Activated T-helper 9 cell treated with anti-CD3 and anti-CD28 coated beads, Interleukin-2, amount 50 U/mL, for 16 hours (primary cell): ENCODE measurements around the gene GAL.

Experiments used
- DNase-seq: peaks from one replicate; pipeline ENCODE4 v3.0.0-alpha.2; 2020; ENCODE audit warnings: low read depth

Gene GAL

GRCh38 chr11:68709062-68709461 is 24.7 kb downstream of the GAL start:
- no peak for DNase-seq

GRCh38 chr11:68710409-68710808 is 26.1 kb downstream of the GAL start:
- DNase-seq, result no peak

- DNase-seq, result no peak
Measured at GRCh38 chr11:68711114-68711513, 26.8 kb downstream of the GAL start.

- no peak for DNase-seq
Measured at GRCh38 chr11:68714060-68714856, 29.9 kb downstream of the GAL start.

- no peak for DNase-seq
Measured at GRCh38 chr11:68715456-68716122, 31.2 kb downstream of the GAL start.

DNA sequence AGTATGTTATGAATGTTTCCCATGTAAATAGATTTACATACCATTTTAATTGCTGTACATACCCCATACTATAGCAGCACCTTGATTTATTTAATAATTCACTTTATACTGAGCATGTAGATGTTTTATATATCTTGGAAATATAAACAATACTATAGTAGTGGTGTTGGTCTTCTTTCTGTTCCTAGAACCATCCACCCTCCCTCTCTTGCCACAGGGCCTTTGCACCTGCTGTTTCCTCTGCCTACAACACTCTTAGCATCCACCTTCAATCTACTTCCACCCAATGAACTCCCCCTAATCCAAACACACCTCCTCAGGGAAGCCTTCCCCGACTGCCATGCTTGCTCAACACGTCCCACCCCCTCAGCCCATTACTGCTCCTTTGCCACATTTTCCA is 36.7 kb downstream of the GAL start:
- no peak for DNase-seq

DNA sequence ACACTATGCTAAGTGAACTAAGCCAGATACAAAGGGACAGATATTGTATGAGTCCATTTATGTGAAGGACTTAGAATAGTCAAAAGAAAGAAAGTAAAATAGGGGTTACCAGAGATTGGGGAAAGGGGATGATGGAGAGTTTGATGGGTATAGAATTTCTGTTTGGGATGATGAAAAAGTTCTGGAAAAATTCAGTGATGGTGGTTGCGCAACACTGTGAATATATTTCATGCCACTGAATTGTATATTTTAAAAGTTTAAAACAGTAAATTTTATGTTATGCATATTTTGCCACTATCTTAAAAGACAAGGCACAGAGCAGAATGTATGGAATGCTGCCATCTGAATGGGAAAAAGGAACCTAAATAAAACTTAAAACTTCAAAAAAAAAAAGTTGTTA is 37.8 kb downstream of the GAL start:
- no peak for DNase-seq

DNA sequence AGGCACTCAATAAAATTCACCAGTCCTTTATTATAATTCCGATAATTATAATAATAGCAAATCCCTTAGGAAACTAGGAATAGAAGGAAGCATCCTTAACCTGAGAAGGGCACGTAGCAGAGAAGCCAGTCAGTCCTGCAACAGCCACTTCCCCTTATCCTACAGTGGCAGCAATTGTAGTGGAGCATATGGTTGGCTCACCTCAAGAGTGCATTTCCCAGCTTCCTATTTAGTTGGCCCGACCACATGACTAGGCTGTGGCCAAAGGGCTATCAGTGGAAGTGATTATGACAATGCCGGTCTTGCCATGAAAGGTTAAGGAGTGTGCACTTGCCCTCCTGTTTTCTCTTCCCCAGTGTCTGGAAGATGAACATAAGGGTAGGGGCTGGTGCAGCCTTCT is 39.9 kb downstream of the GAL start:
- DNase-seq, result no peak

DNA sequence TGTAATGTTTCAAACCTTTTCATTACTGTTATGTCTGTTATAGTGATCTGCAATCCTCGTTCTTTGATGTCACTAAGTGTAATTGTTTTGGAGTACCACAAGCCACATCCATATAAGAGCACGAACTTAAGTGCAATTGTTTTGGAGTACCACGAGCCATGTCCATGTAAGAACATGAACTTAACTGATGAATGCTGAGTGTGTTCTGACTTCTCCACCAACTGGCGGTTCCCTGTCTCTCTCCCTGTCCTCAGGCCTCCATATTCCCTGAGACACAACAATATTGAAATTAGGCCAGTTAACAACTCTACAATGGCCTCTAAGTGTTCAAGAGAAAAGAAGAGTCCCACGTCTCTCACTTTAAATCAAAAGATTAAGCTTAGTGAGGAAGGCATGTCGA is 43.4 kb downstream of the GAL start:
- DNase-seq, result no peak

DNA sequence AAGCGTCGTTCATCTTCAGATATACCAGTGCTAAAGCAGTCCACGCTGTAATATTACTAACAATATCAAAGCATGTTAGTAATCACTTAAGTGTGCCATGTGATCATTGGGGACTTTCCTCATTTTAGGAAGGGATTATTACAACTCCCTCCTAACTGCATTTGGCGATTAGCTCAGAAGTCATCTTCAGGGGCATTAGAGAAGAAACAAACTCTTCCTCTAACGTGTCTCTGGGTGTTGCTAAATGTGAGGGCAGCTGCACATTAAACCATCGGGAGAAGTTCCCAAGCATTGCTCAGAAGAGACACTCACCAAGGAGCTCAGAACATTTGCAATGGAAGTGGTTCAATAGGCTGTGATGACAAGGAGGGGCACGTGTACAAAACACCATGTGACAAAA is 49.8 kb downstream of the GAL start:
- no peak for DNase-seq

DNA sequence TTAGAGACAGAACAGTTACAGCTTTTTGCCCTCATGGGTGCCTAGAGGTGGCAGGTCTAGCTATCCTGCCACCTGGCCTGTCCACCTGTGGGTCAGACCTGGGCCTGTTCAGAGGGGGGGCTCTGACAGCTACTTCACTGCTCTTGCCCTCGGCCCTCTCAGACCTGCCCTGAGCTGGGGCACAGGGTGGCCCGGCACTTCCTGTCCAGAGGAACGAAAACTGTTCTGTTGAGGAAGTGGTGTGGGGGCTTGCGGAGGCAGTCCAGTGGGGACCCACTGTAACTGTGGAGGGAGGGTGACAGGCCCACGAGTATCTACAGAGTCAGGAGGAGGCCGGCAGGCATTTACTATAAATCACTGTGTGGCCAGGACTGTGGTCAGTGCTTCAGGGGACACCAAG is 50.8 kb downstream of the GAL start:
- DNase-seq, result no peak

- no peak for DNase-seq
Measured at GRCh38 chr11:68735646-68736045, 51.3 kb downstream of the GAL start.
